Stimulated activated CD8-positive, alpha-beta memory T cell treated with anti-CD3 and anti-CD28 coated beads, Interleukin-15, amount 100 ng/mL, for 48 hours (primary cell): ENCODE measurements around the gene FGF1.

ENCODE experiments used
- DNase-seq, 2 donors: peaks; one replicate each; pipeline ENCODE4 v3.0.0-alpha.2; 2020; ENCODE audit warnings: low read depth in 2 of 2

The FGF1 gene

DNA sequence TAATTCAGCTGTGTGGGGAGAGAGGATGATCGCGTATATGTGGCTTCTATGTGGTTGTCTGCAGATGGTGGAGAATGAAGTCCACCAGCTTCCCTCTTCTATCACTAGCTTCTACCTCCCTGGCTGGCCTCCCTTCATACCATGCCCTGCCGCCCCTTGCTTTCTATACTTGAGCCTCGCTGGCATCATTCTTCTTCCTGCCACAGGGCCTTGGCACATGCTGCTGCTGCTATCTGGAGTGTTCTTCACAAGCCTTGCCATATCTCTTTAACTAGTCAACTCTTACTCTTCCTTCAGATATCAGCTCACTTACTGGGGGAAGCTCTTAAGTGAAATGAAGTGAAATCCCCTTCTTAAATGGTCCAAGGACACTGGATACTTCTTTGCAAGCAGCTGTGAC, 100.4 kb downstream of the FGF1 start:
- DNase-seq: no peak

DNA sequence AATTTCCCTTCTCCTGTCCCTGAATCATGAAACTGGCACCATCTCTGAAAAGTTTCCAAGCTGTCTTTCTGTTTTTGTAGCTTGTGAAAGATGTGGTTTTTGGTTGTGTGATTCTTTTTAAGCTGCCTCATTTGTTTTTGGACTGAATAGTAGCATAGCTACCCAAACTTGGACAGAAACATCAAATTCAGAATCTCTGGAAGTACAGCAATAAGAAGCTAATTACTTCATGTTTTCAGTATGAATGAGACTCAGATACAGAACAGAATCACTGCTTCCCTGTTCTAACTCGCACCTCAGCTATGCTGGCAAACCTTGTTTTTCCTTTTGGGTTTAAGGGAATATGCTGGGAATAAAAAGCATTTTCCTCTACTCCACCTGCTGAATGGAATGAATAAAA, 101.0 kb downstream of the FGF1 start:
- DNase-seq: no peak

DNA sequence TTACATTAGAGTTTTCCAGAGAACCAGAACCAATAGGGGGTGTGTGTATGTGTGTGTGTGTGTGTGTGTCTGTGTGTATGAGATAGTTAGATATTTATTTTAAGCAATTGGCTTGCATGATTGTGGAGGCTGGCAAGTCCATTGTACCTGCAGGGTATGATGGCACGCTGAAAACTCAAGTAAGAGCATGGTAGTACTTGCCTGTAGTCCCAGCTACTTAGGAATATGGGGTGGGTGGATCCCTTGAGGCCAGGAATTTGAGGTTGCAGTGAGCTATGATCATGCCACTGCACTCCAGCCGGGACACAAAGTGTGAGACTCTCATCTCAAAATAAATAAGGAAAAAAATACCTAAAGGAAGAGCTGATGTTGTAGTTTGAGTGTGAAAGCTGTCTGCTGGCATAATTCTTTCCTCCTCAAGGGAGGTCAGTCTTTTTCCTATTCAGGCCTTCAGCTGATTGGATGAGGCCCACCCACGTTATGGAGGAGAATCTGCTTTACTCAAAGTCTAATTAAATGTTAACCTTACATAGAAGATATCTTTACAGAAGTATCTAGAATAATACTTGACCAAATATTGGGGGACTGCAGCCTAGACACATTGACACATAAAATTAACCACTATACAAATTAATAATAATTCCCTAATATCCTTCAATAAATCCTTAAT, 107.6 kb downstream of the FGF1 start:
- DNase-seq: no peak

DNA sequence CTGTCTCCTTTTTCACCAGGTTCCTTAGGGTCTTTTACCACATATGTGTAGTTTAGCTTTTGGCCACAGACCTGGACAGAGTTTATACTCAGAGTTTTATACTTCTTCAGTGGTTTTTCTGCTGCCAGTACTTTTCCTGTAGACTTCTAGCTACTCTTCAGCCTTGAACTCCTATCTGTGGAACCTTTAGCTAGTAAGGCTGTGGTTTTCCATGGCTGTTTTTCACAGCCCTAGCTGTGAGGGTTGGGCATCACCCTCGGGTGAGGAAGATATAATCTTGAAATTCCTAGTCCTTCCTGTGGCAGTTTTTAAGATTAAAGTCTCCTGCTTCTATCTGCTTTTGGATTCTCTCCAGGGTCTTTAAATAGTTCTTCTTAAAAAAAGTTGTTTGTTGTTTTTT, 109.1 kb downstream of the FGF1 start:
- DNase-seq: no peak

DNA sequence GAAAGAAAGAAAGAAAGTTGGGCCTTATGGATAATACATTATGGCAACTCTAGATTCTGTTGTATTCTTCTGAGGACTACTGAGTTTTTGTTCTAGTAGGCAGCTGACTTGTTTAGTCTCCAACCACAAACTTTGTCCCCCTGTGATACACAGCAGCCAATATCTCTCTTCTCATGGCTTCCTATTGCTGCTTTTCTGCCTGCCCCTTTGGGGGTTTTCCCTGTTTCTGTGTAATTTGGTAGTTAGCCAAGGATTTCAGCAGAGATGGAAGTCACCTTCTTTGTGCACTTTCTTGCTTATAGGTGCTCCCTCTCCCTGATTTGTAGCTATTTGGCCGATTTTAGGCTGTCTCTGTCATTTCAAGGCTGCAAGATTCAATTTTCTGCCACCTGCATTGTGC, 109.6 kb downstream of the FGF1 start:
- no peak for DNase-seq

DNA sequence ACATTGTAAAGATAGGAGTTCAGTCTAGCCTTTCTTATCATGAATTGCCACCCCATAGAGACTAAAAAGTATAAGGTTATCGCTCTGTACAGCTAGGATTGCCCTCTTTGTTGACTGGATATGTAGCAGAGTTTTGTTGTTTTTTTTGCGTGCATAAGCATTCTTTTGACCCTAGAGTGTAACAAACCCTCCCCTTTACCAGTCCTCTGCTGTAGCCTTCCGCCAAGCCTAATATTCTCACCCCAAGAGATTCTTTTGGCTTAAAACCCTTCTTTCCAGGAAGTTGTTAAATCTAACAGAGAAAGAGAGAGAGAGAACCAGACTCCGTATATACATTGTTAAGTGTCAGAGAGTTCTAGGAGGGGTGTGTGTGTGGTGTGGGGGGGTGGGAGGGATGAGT, 113.9 kb downstream of the FGF1 start:
- DNase-seq: no peak

DNA sequence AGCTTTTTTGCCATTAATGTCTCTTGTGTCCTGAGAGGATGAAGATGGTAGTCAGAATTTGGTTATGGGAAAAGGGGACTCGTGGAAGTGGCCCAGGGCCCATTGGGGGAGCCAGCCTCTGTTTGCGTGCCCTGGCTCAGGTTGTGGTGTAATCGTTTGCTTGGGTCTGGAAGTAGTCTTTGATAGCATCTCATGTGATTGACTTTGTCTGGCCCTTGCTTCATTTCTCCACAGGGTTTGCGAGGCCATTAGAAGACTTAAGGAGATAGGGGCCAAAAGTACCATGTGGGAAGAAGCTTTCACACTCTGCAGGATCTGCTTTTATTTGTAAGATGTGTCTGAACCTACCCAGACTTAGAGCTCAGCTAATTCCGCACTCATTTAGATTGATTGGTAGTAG, 114.5 kb downstream of the FGF1 start:
- DNase-seq: no peak

DNA sequence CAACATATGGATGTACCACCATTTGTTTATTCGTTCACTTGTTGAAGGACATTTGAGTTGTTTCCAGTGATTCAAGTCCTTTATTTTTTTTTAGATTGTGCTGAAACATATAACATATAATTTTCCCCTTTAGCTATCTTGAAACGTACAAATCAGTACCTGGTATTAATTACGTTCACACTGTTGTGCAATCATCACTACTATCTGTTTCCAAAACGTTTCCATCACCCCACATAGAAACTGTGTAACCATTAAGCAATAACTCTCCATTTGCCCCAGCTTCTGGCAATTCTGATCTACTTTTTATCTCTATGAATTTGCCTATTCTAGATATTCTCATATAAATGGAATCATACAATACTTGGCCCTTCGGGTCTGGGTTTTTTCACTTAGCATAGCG, 116.0 kb downstream of the FGF1 start:
- no peak for DNase-seq

DNA sequence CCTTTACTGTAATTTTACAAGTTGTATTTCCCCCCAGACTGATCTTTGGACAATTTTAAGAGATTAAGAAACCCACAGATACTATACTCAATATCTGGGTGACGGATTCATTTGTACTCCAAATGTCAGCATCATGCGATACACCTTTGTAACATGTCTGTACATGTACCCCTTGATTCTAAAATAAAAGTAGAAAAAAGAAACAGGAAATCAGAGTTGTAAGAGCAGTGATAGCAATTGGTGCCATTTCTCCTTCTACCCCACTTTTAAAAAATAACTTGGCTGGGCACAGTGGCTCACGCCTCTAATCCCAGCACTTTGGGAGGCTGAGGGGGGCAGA, 116.9 kb downstream of the FGF1 start:
- DNase-seq: no peak

DNA sequence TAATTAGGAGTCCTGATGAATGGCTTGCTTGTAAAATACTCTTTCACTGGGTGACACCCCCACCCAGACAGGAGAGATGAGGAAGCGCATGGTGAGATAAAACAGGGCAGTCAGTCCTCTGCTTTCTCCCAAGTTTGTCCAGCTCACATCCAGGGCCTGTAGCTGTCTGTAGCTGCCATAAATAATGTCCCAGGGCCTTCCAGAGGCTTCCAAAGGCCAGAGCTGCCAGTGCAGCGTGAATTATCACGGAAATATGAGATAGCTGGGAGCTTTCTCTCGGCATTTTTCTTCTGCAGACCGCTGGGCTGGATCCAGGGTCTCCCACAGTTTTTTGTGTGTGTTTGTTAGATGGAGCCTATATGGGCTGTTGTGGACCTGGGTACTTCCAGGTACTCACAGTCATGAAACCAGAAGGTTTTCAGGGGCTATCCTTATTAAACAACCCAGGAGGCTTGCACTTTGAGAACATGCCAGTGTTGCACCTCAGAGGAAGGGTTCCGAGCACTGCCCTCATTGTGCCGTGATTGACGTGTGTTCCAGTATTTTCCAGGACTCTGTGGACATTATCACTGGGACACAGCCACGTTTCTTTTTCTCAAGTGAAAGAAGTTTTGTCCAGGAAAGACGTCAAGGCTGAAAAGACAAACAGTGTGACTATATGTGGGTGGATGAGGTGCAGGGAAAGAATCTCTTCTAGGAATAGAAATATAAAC, 117.5 kb downstream of the FGF1 start:
- DNase-seq: no peak

DNA sequence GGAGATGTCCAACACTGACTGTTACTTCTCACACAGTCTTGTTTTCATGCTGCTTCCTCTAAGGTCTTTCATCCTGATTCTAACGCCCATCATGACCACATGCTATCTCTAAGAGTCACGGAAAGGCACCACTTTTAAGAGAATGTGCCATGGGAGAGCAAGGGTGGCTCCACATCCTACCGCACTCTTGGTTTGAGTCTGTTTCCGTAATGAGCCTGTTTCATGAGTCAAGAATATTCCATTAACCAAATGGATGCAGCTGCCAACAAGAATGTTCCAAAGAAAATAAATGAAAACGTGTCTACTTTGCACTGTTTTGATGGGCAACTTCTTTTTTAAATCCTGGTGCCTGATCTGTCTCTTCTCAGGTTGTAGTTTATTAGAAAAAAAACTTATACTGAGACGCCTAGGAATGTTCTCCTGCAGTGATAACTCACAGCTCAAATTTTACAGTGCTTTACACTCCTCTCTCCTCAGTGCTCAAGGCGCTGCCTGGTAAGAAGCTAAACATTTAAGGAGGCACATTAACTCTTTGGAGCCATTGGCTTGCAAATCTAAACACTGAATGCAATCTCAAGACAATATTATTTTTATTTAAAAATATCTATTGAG, 124.3 kb downstream of the FGF1 start:
- no peak for DNase-seq

DNA sequence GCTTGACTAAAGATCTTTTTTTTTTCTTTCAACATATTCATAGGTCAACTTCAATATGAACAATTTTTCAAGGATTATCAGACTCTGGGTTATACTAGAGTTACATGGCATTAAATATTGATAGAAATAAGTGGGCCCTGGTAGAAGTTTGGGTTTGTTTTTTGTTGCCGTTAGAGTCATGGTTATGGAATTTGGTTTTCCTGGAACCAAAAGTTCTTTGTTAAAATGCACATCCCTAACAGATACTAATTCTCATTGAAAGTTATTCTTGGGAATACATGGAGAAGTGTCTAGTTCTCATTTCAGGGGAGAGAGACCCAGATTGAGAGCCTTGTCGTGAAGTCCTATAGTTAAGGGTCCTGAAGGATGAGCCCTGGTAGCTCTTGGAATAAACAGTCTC, 124.9 kb downstream of the FGF1 start:
- no peak for DNase-seq

DNA sequence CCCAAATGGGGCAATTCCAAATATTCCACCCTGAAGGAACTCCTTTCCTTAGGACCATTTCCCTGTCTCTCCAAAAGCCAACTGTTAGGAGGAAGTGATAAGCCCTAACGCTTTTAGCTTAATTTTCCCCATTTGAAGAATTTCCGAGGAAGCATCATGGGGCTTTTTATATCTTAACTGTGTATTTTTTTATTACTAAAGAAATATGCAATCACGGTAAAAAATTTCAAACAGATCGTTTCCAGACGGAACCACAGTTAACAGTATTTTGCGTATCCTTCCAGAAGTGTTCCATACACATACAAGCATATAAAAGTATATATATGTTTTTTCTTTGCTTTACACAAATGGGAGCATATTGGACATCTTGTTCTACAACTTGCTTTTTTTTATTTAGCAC, 133.8 kb downstream of the FGF1 start:
- DNase-seq: no peak

DNA sequence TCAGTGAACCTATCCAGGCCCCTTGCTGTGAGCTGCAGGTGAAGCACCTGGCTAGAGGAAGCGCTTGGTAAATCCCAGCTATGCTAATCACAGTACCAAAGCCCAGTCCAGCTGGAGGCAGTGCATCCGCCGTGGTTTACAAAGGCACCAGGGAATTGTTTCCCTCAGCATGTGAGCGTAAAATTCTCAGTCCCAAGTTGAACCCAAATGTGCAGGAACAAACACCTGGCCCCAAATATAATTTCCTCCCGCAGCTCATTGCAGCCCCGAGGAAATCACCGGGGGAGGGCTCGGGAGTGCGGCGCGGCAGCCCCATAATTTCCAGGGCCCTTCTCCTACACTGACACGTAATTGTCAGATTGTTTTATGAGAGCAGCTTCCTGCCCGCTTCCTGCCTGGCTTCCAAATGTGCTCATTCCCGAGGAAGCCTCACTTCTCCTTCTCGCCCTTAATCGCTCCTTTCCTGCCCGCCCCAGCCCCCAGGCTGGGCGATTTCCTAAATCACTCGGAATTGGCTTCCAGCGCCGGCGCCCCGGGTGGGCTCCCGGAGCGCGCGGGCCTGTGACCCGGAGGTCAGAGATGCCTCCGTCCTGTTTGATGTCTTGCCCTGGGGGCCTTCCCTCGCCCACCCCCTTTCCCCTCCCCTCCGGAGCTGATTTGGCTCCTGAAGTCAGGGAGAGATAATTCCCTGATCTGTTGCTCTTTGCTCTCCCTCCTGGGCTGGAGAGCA, 134.4 kb downstream of the FGF1 start:
- DNase-seq: no peak

DNA sequence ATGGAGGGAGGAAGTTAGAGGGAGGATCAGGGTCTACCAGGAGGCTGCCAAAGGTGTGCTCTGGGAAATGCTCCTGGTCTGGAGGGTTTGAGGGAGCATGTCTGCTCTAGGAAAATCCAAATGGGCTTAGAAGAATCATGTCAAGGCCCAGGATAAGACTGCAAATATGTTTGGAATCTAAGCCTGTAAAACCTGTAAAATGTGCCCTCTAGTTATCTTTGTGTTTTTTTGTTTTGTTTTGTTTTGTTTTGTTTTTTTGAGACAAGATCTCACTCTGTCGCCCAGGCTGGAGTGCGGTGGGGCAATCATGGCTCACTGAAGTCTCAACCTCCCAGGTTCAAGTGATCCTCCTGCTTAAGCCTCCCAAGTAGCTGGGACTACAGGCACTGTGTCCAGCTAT, 135.4 kb downstream of the FGF1 start:
- DNase-seq: no peak

DNA sequence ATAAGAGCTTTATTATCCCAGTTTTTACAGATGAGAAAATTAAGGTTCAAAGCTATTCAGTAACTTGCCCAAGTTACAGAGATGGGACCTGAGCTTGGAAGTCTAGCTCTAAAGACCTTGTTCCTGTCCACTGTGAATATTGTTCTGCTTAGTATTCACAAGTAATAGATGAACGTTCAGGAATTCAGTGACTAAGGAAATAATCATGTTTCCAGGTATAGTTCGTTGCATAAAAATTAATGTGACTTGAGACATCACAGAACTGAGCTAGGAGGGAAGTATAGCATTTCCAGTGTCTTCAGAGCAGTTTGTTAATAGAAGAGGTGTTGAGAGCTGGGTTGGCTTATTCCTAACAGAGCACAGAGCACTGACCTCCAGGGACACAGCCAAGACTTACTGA, 136.1 kb downstream of the FGF1 start:
- DNase-seq: no peak

DNA sequence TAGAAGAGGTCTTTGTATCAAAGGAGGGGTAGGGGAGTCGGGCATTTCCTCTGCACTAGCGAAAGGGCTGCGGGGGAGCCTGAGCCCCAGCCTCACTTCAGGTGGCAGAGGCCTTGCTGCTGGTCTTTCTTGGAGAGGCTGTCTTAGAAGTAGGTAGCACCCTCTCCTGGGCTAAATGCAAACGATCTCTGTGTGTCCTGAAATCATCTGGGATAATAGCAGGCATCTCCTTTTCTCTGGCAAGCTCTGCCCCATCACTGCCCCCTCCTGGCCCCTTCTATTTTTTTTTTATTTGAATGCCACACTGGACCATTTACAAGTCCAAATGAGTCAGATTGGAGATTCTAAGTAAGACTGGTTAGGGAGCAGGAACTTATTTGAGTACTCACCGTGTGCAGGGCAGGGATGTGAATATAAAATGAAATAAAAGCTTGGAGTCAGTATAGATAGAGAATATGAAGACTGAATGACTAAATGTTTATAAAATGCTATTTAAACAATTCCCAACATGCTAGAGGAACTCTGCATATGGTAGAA, 137.1 kb downstream of the FGF1 start:
- peak; percentile 1 for DNase-seq

DNA sequence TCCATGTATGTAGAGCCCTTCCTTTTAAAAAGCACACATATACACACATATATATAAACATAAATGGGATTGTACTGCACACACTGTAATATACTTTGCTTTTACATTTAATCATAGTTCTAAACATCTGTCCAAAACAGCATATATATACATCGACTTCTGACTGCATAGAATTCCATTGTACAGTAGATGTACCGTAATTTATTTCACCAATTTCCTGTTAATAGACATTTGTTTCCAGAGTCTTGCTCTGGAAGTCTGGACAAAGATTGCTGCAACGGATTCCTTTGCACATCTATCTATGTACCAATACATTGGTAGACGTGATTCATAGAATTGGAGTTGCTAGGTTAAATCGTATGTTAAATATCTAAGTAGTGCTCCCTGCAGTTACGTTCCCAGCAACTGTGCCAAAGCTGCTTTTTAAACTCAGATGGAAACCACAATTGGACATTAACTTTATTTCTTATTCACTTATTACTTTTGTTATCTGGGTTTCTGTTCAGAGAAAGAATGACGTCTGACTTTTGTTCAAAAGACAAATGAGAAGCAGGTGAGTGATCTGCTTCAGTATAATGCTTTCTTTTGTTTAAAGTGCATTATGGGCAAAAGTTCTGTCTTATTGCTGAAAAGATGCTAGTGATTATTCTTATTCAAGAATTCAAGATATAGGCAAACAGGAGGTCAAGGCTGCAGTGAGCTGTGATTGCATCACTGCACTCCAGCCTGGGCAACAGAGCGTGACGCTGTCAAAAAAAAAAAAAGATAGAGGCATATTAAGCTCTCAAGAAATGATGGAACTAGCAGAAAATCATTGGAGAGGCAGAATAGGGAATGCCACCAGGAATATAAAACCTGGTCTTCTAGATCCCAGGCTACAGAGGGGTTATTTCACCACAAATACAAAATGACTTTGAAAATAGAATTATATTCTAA, 138.2 kb downstream of the FGF1 start:
- DNase-seq: no peak

DNA sequence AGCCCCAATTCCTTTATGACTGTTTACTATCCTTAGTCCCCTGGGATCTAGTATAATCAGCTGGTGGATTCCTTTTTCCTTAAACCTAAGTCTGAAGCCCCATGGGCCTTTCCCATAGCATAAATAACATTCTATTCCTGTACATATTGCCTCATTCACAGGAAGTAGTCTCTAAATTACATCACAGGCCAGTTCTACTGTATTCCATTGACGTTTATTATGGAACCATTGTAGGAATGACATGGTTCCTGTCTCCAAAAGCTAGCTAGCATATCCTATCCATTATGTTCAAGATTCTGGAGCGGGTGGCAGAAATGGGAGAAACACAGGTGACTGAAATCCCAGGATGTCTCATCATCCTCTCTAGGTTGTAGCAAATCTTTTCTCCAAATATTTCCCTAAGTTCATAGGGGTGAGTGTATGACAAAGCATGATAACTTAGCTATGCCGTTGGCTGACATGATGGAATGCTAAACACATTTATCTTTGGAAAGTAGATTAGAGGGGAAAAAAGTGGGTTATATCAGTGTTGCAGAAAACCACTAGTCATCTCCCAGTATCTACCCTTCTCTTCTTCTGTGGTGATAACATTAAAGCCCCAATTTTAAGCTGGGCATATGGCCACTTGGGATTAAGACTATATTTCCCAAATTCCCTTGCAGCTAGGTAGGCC, 140.1 kb downstream of the FGF1 start:
- no peak for DNase-seq

DNA sequence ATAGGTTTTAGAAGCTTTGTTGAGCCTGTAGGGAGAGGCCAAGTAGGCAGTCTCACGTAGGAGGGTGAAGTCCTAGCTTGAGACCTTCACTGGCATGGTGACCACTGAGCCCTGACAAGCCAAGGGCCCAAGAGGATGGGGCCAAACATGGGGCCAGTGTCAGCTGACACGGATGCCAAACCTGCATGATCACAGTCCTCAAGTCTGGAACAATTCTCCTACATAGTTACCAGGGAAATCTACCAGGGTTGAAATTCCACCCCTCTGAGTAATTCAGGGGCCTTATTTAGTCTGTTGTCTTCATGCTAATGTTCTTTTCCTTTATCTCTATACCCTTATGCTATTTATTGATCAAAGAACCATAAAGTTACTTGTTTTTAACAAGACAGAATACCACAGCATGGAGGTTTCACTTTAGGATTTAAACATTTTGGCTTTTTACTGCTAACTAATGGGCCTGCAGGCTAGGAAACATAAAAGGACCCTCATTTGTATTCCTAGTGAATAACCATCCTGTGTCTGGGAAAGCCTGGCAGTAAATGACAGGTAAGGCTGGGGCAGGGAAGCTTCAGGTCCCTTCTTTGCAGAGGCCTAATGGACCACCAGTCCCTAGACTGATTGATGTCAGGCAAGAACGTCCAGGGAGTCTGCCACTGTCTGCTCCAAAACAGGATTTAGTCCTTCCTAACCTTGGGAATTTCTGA, 140.8 kb downstream of the FGF1 start:
- DNase-seq: no peak
